ENCODE data around the gene LRRC4.

The LRRC4 gene

DNA sequence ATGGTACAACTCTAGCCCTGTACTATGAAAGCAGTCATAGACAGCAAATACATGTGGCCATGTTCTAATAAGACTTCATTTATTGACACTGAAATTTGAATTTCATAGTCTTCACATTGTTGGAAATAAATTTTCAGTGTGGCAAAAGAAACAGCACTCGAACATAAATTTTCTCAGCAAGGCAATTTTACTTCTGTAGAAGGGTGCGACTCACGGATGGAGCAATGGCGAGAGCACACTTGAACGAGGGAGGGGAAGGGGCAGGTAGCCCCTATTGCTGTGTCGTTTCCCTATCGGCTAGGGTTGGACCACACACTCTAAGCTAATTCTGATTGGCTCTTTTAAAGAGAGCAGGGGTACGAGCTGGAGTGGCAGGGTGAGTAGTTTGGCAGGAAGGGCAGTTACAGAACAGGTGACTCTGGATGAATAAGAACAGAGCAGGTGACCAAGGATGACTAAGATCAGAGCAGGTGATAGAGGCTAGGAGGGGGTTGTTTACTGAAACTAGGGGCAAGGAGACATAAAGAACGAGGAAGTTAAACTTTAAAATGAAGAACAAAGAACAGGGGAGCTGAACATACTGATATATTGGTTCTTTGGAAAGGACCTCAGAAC, 52.0 kb downstream of the LRRC4 start:
- no peak for DNase-seq (ENCODE audit: low read depth in 2 of 2)

GRCh38 chr7:127978421-127978820, 52.8 kb downstream of the LRRC4 start:
- no peak for DNase-seq (ENCODE audit: low read depth in 2 of 2)
